Ovary (tissue), 9 donors: ENCODE measurements around the gene RGS11. TPM values are rescaled to one million over a fixed set of nuclear protein-coding genes. Genes with fewer than 3 reads are reported as not detected.

Source experiments
- DNase-seq, 5 donors: peaks; one replicate each; pipeline ENCODE4 v3.0.0-alpha.2; 2019 to 2020
- H3K27ac ChIP-seq, 2 donors: fragments of 200-600 bp; one replicate each; pipeline versions ENCODE4 v1.5.1 to v1.8.0; 2019 to 2022
- H3K27me3 ChIP-seq: fragments of 200-600 bp; one replicate; pipeline ENCODE4 v1.8.0; 2022
- H3K36me3 ChIP-seq: fragments of 200-600 bp; sonication (generic); one replicate; pipeline ENCODE4 v1.5.1; 2019
- H3K4me1 ChIP-seq: one replicate; pipeline ENCODE4 v1.8.1; 2013; ENCODE audit warnings: mild to moderate bottlenecking, moderate library complexity; ENCODE audit not compliant: insufficient read depth
- H3K4me3 ChIP-seq: fragments of 200-600 bp; sonication (generic); one replicate; pipeline ENCODE4 v1.5.1; 2017
- H3K9me3 ChIP-seq, 2 donors: fragments of 200-600 bp in 1 of 2; sonication (generic) in 1 of 2; one replicate each; pipeline versions ENCODE4 v1.5.1 to v1.8.1; 2013 to 2019; ENCODE audit warnings: mild to moderate bottlenecking in 1 of 2, moderate library complexity in 1 of 2
- EP300 ChIP-seq: sonication (generic); formaldehyde crosslinking; IDR thresholded peaks from one replicate; pipeline ENCODE4 v1.6.1; 2017; ENCODE audit warnings: antibody characterized with exemption
- POLR2A ChIP-seq: fragments of 450-650 bp; IDR thresholded peaks from one replicate; pipeline ENCODE4 v1.6.1; 2017; ENCODE audit warnings: antibody characterized with exemption, mild to moderate bottlenecking, moderate library complexity
- whole genome bisulfite sequencing, 3 donors: extraction: QIAGEN DNeasy Blood & Tissue Kit in 1 of 3; methylation state at CpG; one replicate each; pipeline versions ENCODE4 v1.1.5 to v1.1.7; 2013 to 2017; 5-methylcytosine and 5-hydroxymethylcytosine counted together
- intact Hi-C, 4 donors: fragments of 100-400 bp; cut with DNase I; formaldehyde crosslinking; loops; one replicate each; pipeline versions ENCODE4 v1.11.0 to v1.15.1; 2022 to 2023
- polyA plus RNA-seq, 2 donors: library from polyadenylated mRNA; stranded (reverse); fragments of 200-250 nt in 1 of 2; fragments of 350-450 nt in 1 of 2; fragmentation: Illumina TruSeq in 1 of 2; extraction: RNeasy Lipid Tissue Mini Kit (QIAGEN cat#74804) in 1 of 2; gene quantifications; one replicate each; pipeline ENCODE4 v1.2.3, GENCODE V29; 2013 to 2014
- total RNA-seq, 7 donors: library from RNA; depleted of rRNA in 2 of 7; stranded (reverse); fragments of >200 nt in 2 of 7; fragmentation: NEBNext Ultra II Directional in 3 of 7; extraction: Animal tissue kit (Norgen Biotek cat#: 25700) in 3 of 7; gene quantifications; one replicate each; pipeline versions ENCODE4 v1.1.0 to v1.2.4, GENCODE V29; 2016 to 2023
- TF ChIP-seq, protein P1 (sequence below), 3 donors: fragments of 450-650 bp in 2 of 3; fragments of 200-600 bp in 1 of 3; IDR thresholded peaks; one replicate each; pipeline versions ENCODE4 v1.5.1 to v1.8.0; 2016 to 2022; ENCODE audit warnings: antibody characterized with exemption in 3 of 3, mild to moderate bottlenecking in 1 of 3
- donor health status: DM: no; HTN: no; CAD: no; lungs with moderate emphysema.
- donor health status: DM: no; HTN: no; CAD: no.
- donor health status: Bipolar disorder and iron deficiency.
- donor health status: DM: yes; HTN: yes; CAD: no.
- donor health status: DM: no; HTN: no; CAD: no.
- donor health status: DM: yes; HTN: yes; CAD: no.

RGS11 gene
- total and polyA plus RNA-seq, 9 donors: 0.33 to 1.7 (median 0.71) TPM; not detected in 2

DNA sequence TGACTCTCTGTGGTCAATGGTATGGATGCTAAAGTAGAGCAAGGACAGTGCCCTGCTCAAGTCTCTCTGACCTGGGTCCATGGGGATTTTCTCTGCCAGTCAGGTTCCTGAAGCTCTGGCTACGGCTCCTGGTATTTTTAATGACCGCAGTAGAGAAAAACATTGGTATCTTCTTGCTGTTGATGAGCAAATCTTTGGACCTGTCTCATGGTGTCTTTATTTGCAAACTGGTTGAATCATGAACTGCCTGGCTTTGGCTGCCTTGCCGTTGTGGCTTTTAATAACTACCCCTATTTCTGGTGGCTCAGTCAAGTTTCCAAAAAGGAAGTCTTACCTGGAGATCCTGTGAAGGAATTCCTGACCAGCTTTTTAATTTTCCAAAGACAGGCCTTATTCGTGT is 32.4 kb downstream of the RGS11 start:
- 81 to 90% (median 82%) methylated on average over 4 of the region's 4 CpGs for WGBS, 3 donors
- intact Hi-C loops: no loop called here
- TF ChIP-seq POLR2A (no peak), EP300 (no peak)
- TF ChIP-seq, protein P1, sequence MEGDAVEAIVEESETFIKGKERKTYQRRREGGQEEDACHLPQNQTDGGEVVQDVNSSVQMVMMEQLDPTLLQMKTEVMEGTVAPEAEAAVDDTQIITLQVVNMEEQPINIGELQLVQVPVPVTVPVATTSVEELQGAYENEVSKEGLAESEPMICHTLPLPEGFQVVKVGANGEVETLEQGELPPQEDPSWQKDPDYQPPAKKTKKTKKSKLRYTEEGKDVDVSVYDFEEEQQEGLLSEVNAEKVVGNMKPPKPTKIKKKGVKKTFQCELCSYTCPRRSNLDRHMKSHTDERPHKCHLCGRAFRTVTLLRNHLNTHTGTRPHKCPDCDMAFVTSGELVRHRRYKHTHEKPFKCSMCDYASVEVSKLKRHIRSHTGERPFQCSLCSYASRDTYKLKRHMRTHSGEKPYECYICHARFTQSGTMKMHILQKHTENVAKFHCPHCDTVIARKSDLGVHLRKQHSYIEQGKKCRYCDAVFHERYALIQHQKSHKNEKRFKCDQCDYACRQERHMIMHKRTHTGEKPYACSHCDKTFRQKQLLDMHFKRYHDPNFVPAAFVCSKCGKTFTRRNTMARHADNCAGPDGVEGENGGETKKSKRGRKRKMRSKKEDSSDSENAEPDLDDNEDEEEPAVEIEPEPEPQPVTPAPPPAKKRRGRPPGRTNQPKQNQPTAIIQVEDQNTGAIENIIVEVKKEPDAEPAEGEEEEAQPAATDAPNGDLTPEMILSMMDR (IDR thresholded peaks at IDR 0.05): no peak
- no peaks in the 10 kb centered on the region for H3K36me3 ChIP-seq
- no peak overlapping the region for H3K4me3 ChIP-seq
- H3K27ac ChIP-seq: no peak overlapping the region
- DNase-seq: no peak
- H3K27me3 ChIP-seq: no peaks in the 10 kb centered on the region
- peaks cover 2% of the 10 kb centered on the region for H3K4me1 ChIP-seq
- no peaks in the 10 kb centered on the region for H3K9me3 ChIP-seq

DNA sequence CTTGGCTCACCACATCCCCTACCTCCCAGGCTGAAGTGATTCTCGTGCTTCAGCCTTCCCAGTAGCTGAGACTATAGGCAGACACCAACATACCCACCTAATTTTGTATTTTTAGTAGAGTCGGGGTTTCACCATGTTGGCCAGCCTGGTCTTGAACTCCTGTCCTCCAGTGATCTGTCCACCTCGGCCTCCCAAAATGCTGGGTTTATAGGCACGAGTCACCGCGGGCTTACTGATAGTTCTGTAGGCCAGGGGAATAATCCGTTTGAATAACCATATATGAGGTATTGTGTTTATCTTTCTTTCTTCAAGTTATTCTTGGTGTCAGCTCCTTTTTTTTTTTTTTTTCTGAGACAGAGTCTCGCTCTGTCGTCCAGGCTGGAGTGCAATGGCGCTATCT is 33.5 kb downstream of the RGS11 start:
- TF ChIP-seq EP300 (no peak), POLR2A (no peak)
- TF ChIP-seq, protein P1 (IDR thresholded peaks at IDR 0.05): no peak
- Histone ChIP-seq H3K4me3 (no peak overlapping the region), H3K4me1 (peaks cover 2% of the 10 kb centered on the region), H3K27me3 (no peaks in the 10 kb centered on the region), H3K36me3 (no peaks in the 10 kb centered on the region), H3K9me3 (no peaks in the 10 kb centered on the region), H3K27ac (no peak overlapping the region)
- WGBS, 3 donors: 88 to 93% (median 90%) methylated on average over 10 of the region's 10 CpGs
- intact Hi-C loops: no loop called here
- no peak for DNase-seq

DNA sequence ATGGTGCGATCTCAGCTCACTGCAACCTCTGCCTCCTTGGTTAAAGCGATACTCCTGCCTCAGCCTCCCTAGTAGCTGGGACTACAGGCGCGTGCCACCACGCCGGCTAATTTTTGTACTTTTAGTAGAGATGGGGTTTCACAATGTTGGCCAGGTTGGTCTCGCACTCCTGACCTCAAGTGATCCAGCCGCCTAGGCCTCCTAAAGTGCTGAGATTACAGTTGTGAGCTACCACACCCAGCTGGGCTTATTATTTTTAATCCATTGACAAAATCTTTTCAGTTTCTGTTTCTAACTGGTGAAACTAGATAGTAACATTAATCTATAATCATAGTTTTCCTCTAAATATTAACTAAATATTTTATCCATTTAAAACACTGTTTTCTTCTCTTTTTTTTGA is 35.2 kb downstream of the RGS11 start:
- TF ChIP-seq EP300 (no peak), POLR2A (no peak)
- TF ChIP-seq, protein P1 (IDR thresholded peaks at IDR 0.05): no peak
- peaks cover 2% of the 10 kb centered on the region for H3K4me1 ChIP-seq
- WGBS, 3 donors: 93 to 97% (median 95%) methylated on average over 8 of the region's 8 CpGs
- no peak overlapping the region for H3K27ac ChIP-seq
- H3K9me3 ChIP-seq: no peaks in the 10 kb centered on the region
- intact Hi-C loops: no loop called here
- H3K4me3 ChIP-seq: no peak overlapping the region
- no peak for DNase-seq
- H3K36me3 ChIP-seq: no peaks in the 10 kb centered on the region
- no peaks in the 10 kb centered on the region for H3K27me3 ChIP-seq

DNA sequence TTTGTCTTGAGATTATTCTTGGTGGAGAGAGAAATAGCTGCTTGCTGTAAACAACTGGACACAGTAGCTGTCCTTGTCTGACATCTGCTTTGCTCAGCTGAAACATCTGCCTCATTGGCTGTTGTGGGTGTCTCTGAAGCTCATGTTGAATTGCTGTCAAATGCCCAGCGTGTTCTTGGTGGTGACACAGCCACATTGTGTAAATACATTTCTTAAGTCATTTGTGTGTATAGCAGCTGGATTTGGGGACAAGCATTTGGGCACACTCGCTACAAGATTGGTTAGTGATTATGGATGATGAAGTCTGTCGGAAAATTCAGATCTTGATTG is 35.8 kb downstream of the RGS11 start:
- 74 to 79% (median 79%) methylated on average over 3 of the region's 3 CpGs for WGBS, 3 donors
- Histone ChIP-seq H3K27me3 (no peaks in the 10 kb centered on the region), H3K36me3 (no peaks in the 10 kb centered on the region), H3K27ac (no peak overlapping the region), H3K4me3 (no peak overlapping the region), H3K4me1 (peaks cover 2% of the 10 kb centered on the region), H3K9me3 (no peaks in the 10 kb centered on the region)
- TF ChIP-seq, protein P1 (IDR thresholded peaks at IDR 0.05): no peak
- TF ChIP-seq EP300 (no peak), POLR2A (no peak)
- intact Hi-C loops: loop anchor here in 2 of 4 donors (5.0 to 10.0 kb wide), 2 partner anchors 107 to 115 kb away; partner anchors contain the start of gene AXIN1 (in 1 of the 2)
- DNase-seq: no peak
